NCI-H2196 treated with DMSO at 0.1 percent for 48 hours (cell line): ENCODE results near the gene KRTAP5-4.

Experiments used
- DNase-seq: peaks from one replicate; lab custom pipeline; 2025; ENCODE audit not compliant: unreplicated experiment; lab: John Stamatoyannopoulos, UW

Gene KRTAP5-4

GRCh38 chr11:1573077-1573902, 48.6 kb downstream of the KRTAP5-4 start:
- DNase-seq: peak; percentile 51

- peak; percentile 85 for DNase-seq
Measured at GRCh38 chr11:1572197-1573076, 49.5 kb downstream of the KRTAP5-4 start, which contains the start of gene DUSP8. DUSP8 (minus strand) TSS chr11:1572271; CDS start chr11:1565826, 6,445 bp downstream.

- no peak for DNase-seq
Measured at GRCh38 chr11:1571760-1572196, 50.2 kb downstream of the KRTAP5-4 start.
